Measurements from ENCODE around the gene PDE2A.

- TF ChIP-seq, protein P1, sequence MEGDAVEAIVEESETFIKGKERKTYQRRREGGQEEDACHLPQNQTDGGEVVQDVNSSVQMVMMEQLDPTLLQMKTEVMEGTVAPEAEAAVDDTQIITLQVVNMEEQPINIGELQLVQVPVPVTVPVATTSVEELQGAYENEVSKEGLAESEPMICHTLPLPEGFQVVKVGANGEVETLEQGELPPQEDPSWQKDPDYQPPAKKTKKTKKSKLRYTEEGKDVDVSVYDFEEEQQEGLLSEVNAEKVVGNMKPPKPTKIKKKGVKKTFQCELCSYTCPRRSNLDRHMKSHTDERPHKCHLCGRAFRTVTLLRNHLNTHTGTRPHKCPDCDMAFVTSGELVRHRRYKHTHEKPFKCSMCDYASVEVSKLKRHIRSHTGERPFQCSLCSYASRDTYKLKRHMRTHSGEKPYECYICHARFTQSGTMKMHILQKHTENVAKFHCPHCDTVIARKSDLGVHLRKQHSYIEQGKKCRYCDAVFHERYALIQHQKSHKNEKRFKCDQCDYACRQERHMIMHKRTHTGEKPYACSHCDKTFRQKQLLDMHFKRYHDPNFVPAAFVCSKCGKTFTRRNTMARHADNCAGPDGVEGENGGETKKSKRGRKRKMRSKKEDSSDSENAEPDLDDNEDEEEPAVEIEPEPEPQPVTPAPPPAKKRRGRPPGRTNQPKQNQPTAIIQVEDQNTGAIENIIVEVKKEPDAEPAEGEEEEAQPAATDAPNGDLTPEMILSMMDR (IDR thresholded peaks at IDR 0.05; ENCODE audit: low read depth, low read length): no peak
- TF ChIP-seq EZH2phosphoT487 (IDR thresholded peaks at IDR 0.05; ENCODE audit: low read depth): no peak
Observed at GRCh38 chr11:72582206-72583176, 91.7 kb downstream of the PDE2A start.
